ENCODE measurements around the gene VAPA.

VAPA gene

GRCh38 chr18:9934274-9934673 lies 20.5 kb downstream of the VAPA start:
- Histone ChIP-seq H3F3A (ENCODE audit: low read depth) (no peaks in the 10 kb centered on the region), H3K36me3 (ENCODE audit: insufficient read depth, low read length) (peaks cover 65% of the 10 kb centered on the region)

GRCh38 chr18:9941103-9941502 lies 27.3 kb downstream of the VAPA start:
- Histone ChIP-seq H3K9me2 (replicated peaks; ENCODE audit: low read depth, low read length) (no peaks in the 10 kb centered on the region), H3K4me2 (ENCODE audit: low read depth, low read length, poor library complexity, severe bottlenecking) (no peak overlapping the region), H3K9ac (ENCODE audit: low read depth, low read length, poor library complexity, severe bottlenecking) (no peak overlapping the region), H3F3A (ENCODE audit: low read depth) (no peaks in the 10 kb centered on the region), H3K79me2 (ENCODE audit: insufficient read depth, low read length) (peaks cover 38% of the 10 kb centered on the region), H3K9me3 (ENCODE audit: insufficient read depth, low read depth, low read length) (no peaks in the 10 kb centered on the region), H4K20me1 (ENCODE audit: insufficient read depth, low read length, poor library complexity, severe bottlenecking) (peaks cover 47% of the 10 kb centered on the region), H2AFZ (ENCODE audit: low read length) (no peak overlapping the region), H3K4me3 (ENCODE audit: low read length, poor library complexity, severe bottlenecking) (no peak overlapping the region), H3K36me3 (ENCODE audit: insufficient read depth, low read length) (peaks cover 96% of the 10 kb centered on the region), H3K27me3 (ENCODE audit: insufficient read depth, low read length, poor library complexity, severe bottlenecking) (no peaks in the 10 kb centered on the region), H3K4me1 (ENCODE audit: insufficient read depth, low read length, poor library complexity, severe bottlenecking) (no peaks in the 10 kb centered on the region)
- TF ChIP-seq EZH2phosphoT487 (IDR thresholded peaks at IDR 0.05; ENCODE audit: borderline replicate concordance) = no peak
- TF ChIP-seq, protein P1, sequence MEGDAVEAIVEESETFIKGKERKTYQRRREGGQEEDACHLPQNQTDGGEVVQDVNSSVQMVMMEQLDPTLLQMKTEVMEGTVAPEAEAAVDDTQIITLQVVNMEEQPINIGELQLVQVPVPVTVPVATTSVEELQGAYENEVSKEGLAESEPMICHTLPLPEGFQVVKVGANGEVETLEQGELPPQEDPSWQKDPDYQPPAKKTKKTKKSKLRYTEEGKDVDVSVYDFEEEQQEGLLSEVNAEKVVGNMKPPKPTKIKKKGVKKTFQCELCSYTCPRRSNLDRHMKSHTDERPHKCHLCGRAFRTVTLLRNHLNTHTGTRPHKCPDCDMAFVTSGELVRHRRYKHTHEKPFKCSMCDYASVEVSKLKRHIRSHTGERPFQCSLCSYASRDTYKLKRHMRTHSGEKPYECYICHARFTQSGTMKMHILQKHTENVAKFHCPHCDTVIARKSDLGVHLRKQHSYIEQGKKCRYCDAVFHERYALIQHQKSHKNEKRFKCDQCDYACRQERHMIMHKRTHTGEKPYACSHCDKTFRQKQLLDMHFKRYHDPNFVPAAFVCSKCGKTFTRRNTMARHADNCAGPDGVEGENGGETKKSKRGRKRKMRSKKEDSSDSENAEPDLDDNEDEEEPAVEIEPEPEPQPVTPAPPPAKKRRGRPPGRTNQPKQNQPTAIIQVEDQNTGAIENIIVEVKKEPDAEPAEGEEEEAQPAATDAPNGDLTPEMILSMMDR (conservative IDR thresholded peaks at IDR 0.05; ENCODE audit: low read length) = no peak

More at GRCh38 chr18:9934274-9934673, 20.5 kb downstream of the VAPA start:
- Histone ChIP-seq H3K4me3 (ENCODE audit: low read length, poor library complexity, severe bottlenecking) (no peak overlapping the region), H4K20me1 (ENCODE audit: insufficient read depth, low read length, poor library complexity, severe bottlenecking) (peaks cover 83% of the 10 kb centered on the region), H3K4me2 (ENCODE audit: low read depth, low read length, poor library complexity, severe bottlenecking) (no peak overlapping the region), H2AFZ (ENCODE audit: low read length) (no peak overlapping the region), H3K27me3 (ENCODE audit: insufficient read depth, low read length, poor library complexity, severe bottlenecking) (no peaks in the 10 kb centered on the region), H3K9me2 (replicated peaks; ENCODE audit: low read depth, low read length) (no peaks in the 10 kb centered on the region), H3K9me3 (ENCODE audit: insufficient read depth, low read depth, low read length) (no peaks in the 10 kb centered on the region), H3K4me1 (ENCODE audit: insufficient read depth, low read length, poor library complexity, severe bottlenecking) (peaks cover 2% of the 10 kb centered on the region), H3K9ac (ENCODE audit: low read depth, low read length, poor library complexity, severe bottlenecking) (no peak overlapping the region), H3K79me2 (ENCODE audit: insufficient read depth, low read length) (peaks cover 77% of the 10 kb centered on the region)
- TF ChIP-seq, protein P1 (conservative IDR thresholded peaks at IDR 0.05; ENCODE audit: low read length) = no peak
- TF ChIP-seq EZH2phosphoT487 (IDR thresholded peaks at IDR 0.05; ENCODE audit: borderline replicate concordance) = no peak

GRCh38 chr18:9941660-9942059 lies 27.8 kb downstream of the VAPA start:
- Histone ChIP-seq H3K4me1 (ENCODE audit: insufficient read depth, low read length, poor library complexity, severe bottlenecking) (no peaks in the 10 kb centered on the region), H3K4me3 (ENCODE audit: low read length, poor library complexity, severe bottlenecking) (no peak overlapping the region), H3K27me3 (ENCODE audit: insufficient read depth, low read length, poor library complexity, severe bottlenecking) (no peaks in the 10 kb centered on the region), H3K9me2 (replicated peaks; ENCODE audit: low read depth, low read length) (no peaks in the 10 kb centered on the region), H3K9me3 (ENCODE audit: insufficient read depth, low read depth, low read length) (no peaks in the 10 kb centered on the region), H3K9ac (ENCODE audit: low read depth, low read length, poor library complexity, severe bottlenecking) (no peak overlapping the region), H3F3A (ENCODE audit: low read depth) (no peaks in the 10 kb centered on the region), H4K20me1 (ENCODE audit: insufficient read depth, low read length, poor library complexity, severe bottlenecking) (peaks cover 46% of the 10 kb centered on the region), H3K79me2 (ENCODE audit: insufficient read depth, low read length) (peaks cover 32% of the 10 kb centered on the region), H2AFZ (ENCODE audit: low read length) (no peak overlapping the region), H3K36me3 (ENCODE audit: insufficient read depth, low read length) (peaks cover 97% of the 10 kb centered on the region), H3K4me2 (ENCODE audit: low read depth, low read length, poor library complexity, severe bottlenecking) (no peak overlapping the region)
- TF ChIP-seq, protein P1 (conservative IDR thresholded peaks at IDR 0.05; ENCODE audit: low read length) = no peak
- no peak for TF ChIP-seq EZH2phosphoT487 (IDR thresholded peaks at IDR 0.05; ENCODE audit: borderline replicate concordance)

Data from Loucy (cell line).